ENCODE measurements around the gene TMEM9B. TPM values are rescaled to one million over a fixed set of nuclear protein-coding genes. Genes with fewer than 3 reads are reported as not detected.

Gene TMEM9B
- polyA plus RNA-seq, 1 experiment = 24.6 TPM

DNA sequence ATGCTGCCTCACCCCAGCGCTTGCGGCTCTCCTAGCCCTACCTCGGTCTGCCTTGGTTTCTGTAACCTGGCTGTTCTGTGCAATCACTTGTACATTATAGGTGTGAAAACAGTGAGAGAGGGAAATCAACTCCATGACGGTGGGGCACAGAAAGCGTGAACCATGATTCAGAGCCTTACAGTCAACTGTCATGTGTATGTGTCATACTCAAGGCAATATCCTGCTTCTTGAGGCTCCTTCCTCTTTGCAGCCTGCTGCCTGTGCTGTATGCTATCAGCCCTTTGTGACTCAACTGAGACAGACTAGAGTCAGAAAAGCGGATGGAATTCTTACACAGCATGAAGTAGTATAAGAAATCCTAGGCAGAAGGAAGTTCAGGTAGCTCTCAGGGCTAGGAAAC, 37.5 kb upstream of the TMEM9B start:
- POLR2A ChIA-PET = no interaction called here
- no peak overlapping the region for H3K4me3 ChIP-seq (ENCODE audit: low read depth, low read length)
- CTCF ChIA-PET = interaction anchor here (1.2 to 4.9 kb wide), 3 partner anchors 14 to 136 kb away, joined by 3 to 18 read pairs (median 7); no protein-coding TSS in a partner anchor

GRCh38 chr11:8998017-8998416, 33.8 kb upstream of the TMEM9B start:
- no peaks in the 10 kb centered on the region for H3K27me3 ChIP-seq (ENCODE audit: control insufficient read depth, insufficient read depth, low read length)
- CTCF ChIA-PET = interaction anchor here (0.6 to 1.1 kb wide), 4 partner anchors 18 to 56 kb away, joined by 3 read pairs; no protein-coding TSS in a partner anchor
- POLR2A ChIA-PET = no interaction called here
- no peak for DNase-seq (ENCODE audit: low read depth)
- no peaks in the 10 kb centered on the region for H3K36me3 ChIP-seq (ENCODE audit: control insufficient read depth, insufficient read depth, low read length)
- H3K4me3 ChIP-seq (ENCODE audit: low read depth, low read length) = no peak overlapping the region
- TF ChIP-seq CTCF (IDR thresholded peaks at IDR 0.05; ENCODE audit: insufficient read depth, low read depth, low read length) = no peak

More for the DNA sequence above, 37.5 kb upstream of the TMEM9B start:
- no peaks in the 10 kb centered on the region for H3K36me3 ChIP-seq (ENCODE audit: control insufficient read depth, insufficient read depth, low read length)
- peaks cover 7% of the 10 kb centered on the region for H3K27me3 ChIP-seq (ENCODE audit: control insufficient read depth, insufficient read depth, low read length)
- TF ChIP-seq CTCF (IDR thresholded peaks at IDR 0.05; ENCODE audit: insufficient read depth, low read depth, low read length) = no peak
- no peak for DNase-seq (ENCODE audit: low read depth)

GRCh38 chr11:8997451-8997850, 33.2 kb upstream of the TMEM9B start:
- no peak overlapping the region for H3K4me3 ChIP-seq (ENCODE audit: low read depth, low read length)
- no peaks in the 10 kb centered on the region for H3K36me3 ChIP-seq (ENCODE audit: control insufficient read depth, insufficient read depth, low read length)
- ChIA-PET POLR2A (no interaction called here), CTCF (interaction anchor here (0.7 to 1.1 kb wide), 4 partner anchors 18 to 765 kb away, joined by 3 read pairs; no protein-coding TSS in a partner anchor)
- no peak for DNase-seq (ENCODE audit: low read depth)
- TF ChIP-seq CTCF (IDR thresholded peaks at IDR 0.05; ENCODE audit: insufficient read depth, low read depth, low read length) = no peak
- no peaks in the 10 kb centered on the region for H3K27me3 ChIP-seq (ENCODE audit: control insufficient read depth, insufficient read depth, low read length)

DNA sequence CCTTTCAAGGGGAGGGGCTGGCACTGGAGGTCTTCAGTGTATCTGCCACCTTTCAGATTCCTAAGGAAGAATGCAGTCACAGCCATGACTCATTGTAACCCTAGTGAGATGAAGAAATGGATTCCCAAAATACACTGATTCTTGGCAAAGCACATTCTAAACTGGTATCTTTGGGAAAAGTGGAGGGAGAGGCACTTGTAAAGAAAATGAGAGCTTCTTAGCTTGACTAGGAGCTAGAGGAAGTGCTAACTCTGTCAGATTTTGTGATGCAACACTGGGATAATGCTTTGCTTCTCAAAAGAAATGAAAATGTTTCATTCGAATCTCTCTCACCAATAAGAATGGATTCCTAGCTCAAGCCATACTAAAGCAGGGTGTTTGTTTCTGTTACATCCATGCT, 25.2 kb upstream of the TMEM9B start:
- ChIA-PET CTCF (no interaction called here), POLR2A (interaction anchor here (0.6 kb wide), 1 partner anchor 22 kb away, joined by 3 read pairs; no protein-coding TSS in a partner anchor)
- TF ChIP-seq CTCF (IDR thresholded peaks at IDR 0.05; ENCODE audit: insufficient read depth, low read depth, low read length) = no peak
- H3K27me3 ChIP-seq (ENCODE audit: control insufficient read depth, insufficient read depth, low read length) = no peaks in the 10 kb centered on the region
- H3K4me3 ChIP-seq (ENCODE audit: low read depth, low read length) = no peak overlapping the region
- no peak for DNase-seq (ENCODE audit: low read depth)
- no peaks in the 10 kb centered on the region for H3K36me3 ChIP-seq (ENCODE audit: control insufficient read depth, insufficient read depth, low read length)

- no peaks in the 10 kb centered on the region for H3K27me3 ChIP-seq (ENCODE audit: control insufficient read depth, insufficient read depth, low read length)
- ChIA-PET POLR2A (no interaction called here), CTCF (interaction anchor here (1.5 kb wide), 1 partner anchor 11 kb away, joined by 4 read pairs; no protein-coding TSS in a partner anchor)
- no peak for TF ChIP-seq CTCF (IDR thresholded peaks at IDR 0.05; ENCODE audit: insufficient read depth, low read depth, low read length)
- DNase-seq (ENCODE audit: low read depth) = peak; percentile 5
- H3K4me3 ChIP-seq (ENCODE audit: low read depth, low read length) = no peak overlapping the region
- H3K36me3 ChIP-seq (ENCODE audit: control insufficient read depth, insufficient read depth, low read length) = peaks cover 1% of the 10 kb centered on the region; the same call in 1 of the 2 replicates
These were observed 24.3 kb upstream of the TMEM9B start for GRCh38 chr11:8988329-8989234.

All from BJ (cell line).